Neuronal stem cell (in vitro differentiated cells): Measurements from ENCODE around the gene SUMF2. TPM values are rescaled to one million over a fixed set of nuclear protein-coding genes. Genes with fewer than 3 reads are reported as not detected.

Experiments used
- DNase-seq: peaks from one replicate; pipeline ENCODE4 v3.0.0-alpha.2; 2013; ENCODE audit warnings: low spot score
- H2AFZ ChIP-seq: one replicate; pipeline ENCODE4 v1.6.1; 2013; ENCODE audit warnings: mild to moderate bottlenecking, low read length, inconsistent platforms
- H2AK5ac ChIP-seq: 2 replicates; pipeline ENCODE4 v1.6.1; 2013; ENCODE audit warnings: low read depth, mild to moderate bottlenecking, inconsistent platforms, low read length, moderate library complexity, mixed read lengths
- H2BK120ac ChIP-seq: 2 replicates; pipeline ENCODE4 v1.6.1; 2013; ENCODE audit warnings: low read depth, mild to moderate bottlenecking, inconsistent platforms, low read length, moderate library complexity, mixed read lengths
- H2BK12ac ChIP-seq: one replicate; pipeline ENCODE4 v1.6.1; 2013; ENCODE audit warnings: low read length, inconsistent platforms
- H2BK15ac ChIP-seq: 2 replicates; pipeline ENCODE4 v1.6.1; 2013; ENCODE audit warnings: mild to moderate bottlenecking, low read length, inconsistent platforms, mixed read lengths
- H2BK5ac ChIP-seq: one replicate; pipeline ENCODE4 v1.6.1; 2013; ENCODE audit warnings: inconsistent platforms, mild to moderate bottlenecking, low read length, moderate library complexity
- H3K14ac ChIP-seq: one replicate; pipeline ENCODE4 v1.6.1; 2013; ENCODE audit warnings: low read length, inconsistent platforms
- H3K18ac ChIP-seq: 2 replicates; pipeline ENCODE4 v1.6.1; 2013; ENCODE audit warnings: low read length, inconsistent platforms
- H3K23ac ChIP-seq: 2 replicates; pipeline ENCODE4 v1.6.1; 2013; ENCODE audit warnings: low read depth, mild to moderate bottlenecking, mixed read lengths, low read length, inconsistent platforms; ENCODE audit not compliant: poor library complexity
- H3K27ac ChIP-seq: replicated peaks from 3 replicates; pipeline ENCODE4 v1.5.1; 2013; ENCODE audit warnings: low read length, inconsistent platforms
- H3K27me3 ChIP-seq, 3 experiments: 2 replicates each; pipeline ENCODE4 v1.6.1; 2013; ENCODE audit warnings: low read length in 3 of 3, mild to moderate bottlenecking in 2 of 3, inconsistent platforms in 1 of 3, low read depth in 1 of 3, mixed read lengths in 1 of 3, moderate library complexity in 1 of 3; ENCODE audit not compliant: control insufficient read depth in 3 of 3, insufficient read depth in 3 of 3
- H3K36me3 ChIP-seq, 2 donors: replicated peaks in 1 of 2; 2 replicates each; pipeline ENCODE4 v1.6.1; 2013; ENCODE audit warnings: low read length in 2 of 2; ENCODE audit not compliant: control insufficient read depth in 2 of 2, insufficient read depth in 2 of 2
- H3K4ac ChIP-seq: 2 replicates; pipeline ENCODE4 v1.6.1; 2013; ENCODE audit warnings: inconsistent platforms, mild to moderate bottlenecking, low read length, moderate library complexity
- H3K4me1 ChIP-seq, 2 donors: 1 replicate in 1 of 2; 2 replicates in 1 of 2; pipeline ENCODE4 v1.6.1; 2013; ENCODE audit warnings: low read length in 2 of 2, low read depth in 1 of 2; ENCODE audit not compliant: control insufficient read depth in 2 of 2, insufficient read depth in 1 of 2
- H3K4me2 ChIP-seq: one replicate; pipeline ENCODE4 v1.6.1; 2013; ENCODE audit warnings: mild to moderate bottlenecking, low read length, inconsistent platforms; ENCODE audit not compliant: insufficient read depth, poor library complexity, severe bottlenecking
- H3K4me3 ChIP-seq, 2 donors: 2 replicates each; pipeline ENCODE4 v1.5.1; 2013; ENCODE audit warnings: low read length in 2 of 2, mild to moderate bottlenecking in 2 of 2, inconsistent platforms in 1 of 2, moderate library complexity in 1 of 2
- H3K79me1 ChIP-seq: one replicate; pipeline ENCODE4 v1.6.1; 2013; ENCODE audit warnings: low read depth, mild to moderate bottlenecking, inconsistent platforms, low read length, moderate library complexity
- H3K9ac ChIP-seq: one replicate; pipeline ENCODE4 v1.6.1; 2013; ENCODE audit warnings: mild to moderate bottlenecking, low read depth, low read length, inconsistent platforms; ENCODE audit not compliant: poor library complexity
- H3K9me3 ChIP-seq, 2 donors: replicated peaks in 1 of 2; 2 replicates each; pipeline versions ENCODE3 to v1.6.1; 2013; ENCODE audit warnings: low read length in 2 of 2, mild to moderate bottlenecking in 2 of 2, inconsistent platforms in 1 of 2, low read depth in 1 of 2, mixed read lengths in 1 of 2, moderate library complexity in 1 of 2; ENCODE audit not compliant: control insufficient read depth in 2 of 2, insufficient read depth in 1 of 2
- H4K8ac ChIP-seq: one replicate; pipeline ENCODE4 v1.6.1; 2013; ENCODE audit warnings: low read depth, mild to moderate bottlenecking, inconsistent platforms, low read length, moderate library complexity
- H4K91ac ChIP-seq: one replicate; pipeline ENCODE4 v1.6.1; 2013; ENCODE audit warnings: low read length, low read depth, mild to moderate bottlenecking, inconsistent platforms; ENCODE audit not compliant: poor library complexity
- WGBS, 2 donors: extraction: QIAGEN DNeasy Blood & Tissue Kit; methylation state at CpG; one replicate each; pipeline ENCODE4 v1.1.7; 2013; ENCODE audit warnings: missing lambda C conversion rate in 2 of 2, mixed read lengths in 1 of 2; ENCODE audit not compliant: insufficient read length in 2 of 2, insufficient replicate concordance in 1 of 2; ENCODE audit errors: extremely low coverage in 2 of 2; 5-methylcytosine and 5-hydroxymethylcytosine counted together
- small RNA-seq: library from polyadenylated mRNA; stranded (forward); fragments of <200 nt; extraction: miRNeasy Mini kit (QIAGEN cat#:217004); gene quantifications from one replicate; pipeline ENCODE3, GENCODE V24; 2013; ENCODE audit not compliant: insufficient read depth

The SUMF2 gene

DNA sequence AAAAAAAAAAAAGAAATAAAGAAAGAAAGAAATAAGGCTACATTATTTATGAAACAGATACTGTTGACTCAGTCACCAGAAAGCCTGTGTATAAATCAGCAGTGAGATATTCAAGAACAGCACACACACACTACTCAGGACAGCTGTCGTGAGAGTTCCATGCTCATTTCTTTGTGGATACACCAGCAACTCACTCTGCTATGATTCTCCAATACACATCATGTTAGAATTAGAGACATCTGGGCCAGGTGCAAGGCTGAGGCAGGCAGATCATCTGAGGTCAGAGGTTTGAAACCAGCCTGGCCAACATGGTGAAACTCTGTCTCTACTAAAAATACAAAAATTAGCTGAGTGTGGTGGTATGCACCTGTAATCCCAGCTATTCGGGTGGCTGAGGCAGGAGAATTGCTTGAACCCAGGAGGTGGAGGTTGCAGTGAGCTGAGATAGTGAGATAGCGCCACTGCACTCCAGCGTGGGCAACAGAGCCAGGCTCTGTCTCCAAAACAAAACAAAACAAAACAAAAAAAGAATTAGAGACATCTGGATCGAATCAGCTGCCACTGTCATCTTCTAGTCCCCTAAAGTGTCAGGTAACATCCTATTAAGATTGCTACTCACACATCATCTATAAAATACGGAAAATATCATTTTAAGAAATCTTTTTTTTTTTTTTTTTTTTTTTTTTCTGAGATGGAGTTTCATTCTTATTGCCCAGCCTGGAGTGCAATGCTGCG lies 63.3 kb downstream of the SUMF2 start:
- Histone ChIP-seq H3K23ac (no peak overlapping the region), H3K79me1 (no peaks in the 10 kb centered on the region), H2BK120ac (no peak overlapping the region), H3K27me3 (peaks cover 0 to 4% (median 0%) of the 10 kb centered on the region in 3 experiments), H3K4ac (no peak overlapping the region), H3K4me3 (no peak overlapping the region), H4K8ac (no peak overlapping the region), H2AK5ac (no peak overlapping the region), H3K4me1 (no peaks in the 10 kb centered on the region), H3K27ac (no peak overlapping the region), H3K36me3 (no peaks in the 10 kb centered on the region), H2BK12ac (no peak overlapping the region), H3K14ac (no peak overlapping the region), H3K4me2 (no peak overlapping the region), H4K91ac (no peak overlapping the region), H3K9me3 (peaks cover 0 to 13% of the 10 kb centered on the region in 2 donors), H3K18ac (no peak overlapping the region), H3K9ac (no peak overlapping the region), H2BK5ac (no peak overlapping the region), H2AFZ (no peak overlapping the region), H2BK15ac (no peak overlapping the region)
- WGBS, 2 donors, result no CpG with 5 or more reads among the region's 7 CpGs
- no peak for DNase-seq

Small RNA genes lying within 50 kb of the gene (small RNA-seq; reads per million reads assigned to genes)
- gene SNORA15 (1.6 reads per million), gene SNORA22B (not detected)
